ENCODE results near the gene CYTH1. TPM values are rescaled to one million over a fixed set of nuclear protein-coding genes. Genes with fewer than 3 reads are reported as not detected.
A peak's percentile ranks its signal among the peaks of the same experiment; 100 is the strongest.

Gene CYTH1
- total RNA-seq, 1 donor from 2014 or later: 28.9 TPM

- no peak overlapping the region for H3K27ac ChIP-seq (replicated peaks)
- TF ChIP-seq CTCF (IDR thresholded peaks at IDR 0.05; ENCODE audit: borderline replicate concordance): no peak
- H3K27me3 ChIP-seq (ENCODE audit: low read depth): no peaks in the 10 kb centered on the region
- no peaks in the 10 kb centered on the region for H3K9me3 ChIP-seq (replicated peaks)
- no peaks in the 10 kb centered on the region for H3K36me3 ChIP-seq
- no peak overlapping the region for H3K4me3 ChIP-seq
- intact Hi-C loops (cut with micrococcal nuclease): no loop called here
- H3K4me1 ChIP-seq: peaks cover 80% of the 10 kb centered on the region
- DNase-seq: no peak
Observed at GRCh38 chr17:78727057-78727456, 55.0 kb downstream of the CYTH1 start.

GRCh38 chr17:78726513-78726912 is 55.6 kb downstream of the CYTH1 start:
- no peaks in the 10 kb centered on the region for H3K36me3 ChIP-seq
- TF ChIP-seq CTCF (IDR thresholded peaks at IDR 0.05; ENCODE audit: borderline replicate concordance): no peak
- no peak overlapping the region for H3K27ac ChIP-seq (replicated peaks)
- no peak overlapping the region for H3K4me3 ChIP-seq
- intact Hi-C loops (cut with micrococcal nuclease): no loop called here
- H3K4me1 ChIP-seq: peaks cover 80% of the 10 kb centered on the region
- DNase-seq: no peak
- no peaks in the 10 kb centered on the region for H3K9me3 ChIP-seq (replicated peaks)
- H3K27me3 ChIP-seq (ENCODE audit: low read depth): no peaks in the 10 kb centered on the region

- Histone ChIP-seq H3K9me3 (replicated peaks) (no peaks in the 10 kb centered on the region), H3K27ac (replicated peaks) (no peak overlapping the region), H3K4me1 (peaks cover 80% of the 10 kb centered on the region), H3K27me3 (ENCODE audit: low read depth) (no peaks in the 10 kb centered on the region), H3K36me3 (no peaks in the 10 kb centered on the region), H3K4me3 (no peak overlapping the region)
- TF ChIP-seq CTCF (IDR thresholded peaks at IDR 0.05; ENCODE audit: borderline replicate concordance): no peak
- intact Hi-C loops (cut with micrococcal nuclease): no loop called here
- DNase-seq: no peak
Observed at GRCh38 chr17:78725448-78726021, 56.5 kb downstream of the CYTH1 start.

GRCh38 chr17:78724999-78725398 is 57.1 kb downstream of the CYTH1 start:
- intact Hi-C loops (cut with micrococcal nuclease): no loop called here
- Histone ChIP-seq H3K27me3 (ENCODE audit: low read depth) (no peaks in the 10 kb centered on the region), H3K4me1 (peaks cover 82% of the 10 kb centered on the region), H3K36me3 (no peaks in the 10 kb centered on the region), H3K27ac (replicated peaks) (no peak overlapping the region), H3K9me3 (replicated peaks) (no peaks in the 10 kb centered on the region), H3K4me3 (no peak overlapping the region)
- DNase-seq: no peak
- TF ChIP-seq CTCF (IDR thresholded peaks at IDR 0.05; ENCODE audit: borderline replicate concordance): no peak

- intact Hi-C loops (cut with micrococcal nuclease): no loop called here
- TF ChIP-seq CTCF (IDR thresholded peaks at IDR 0.05; ENCODE audit: borderline replicate concordance): no peak
Observed at GRCh38 chr17:78724544-78724943, 57.5 kb downstream of the CYTH1 start.

More at GRCh38 chr17:78724544-78724943, 57.5 kb downstream of the CYTH1 start:
- Histone ChIP-seq H3K4me3 (no peak overlapping the region), H3K36me3 (no peaks in the 10 kb centered on the region), H3K27me3 (ENCODE audit: low read depth) (no peaks in the 10 kb centered on the region), H3K27ac (replicated peaks) (peak overlapping the region; percentile 73), H3K9me3 (replicated peaks) (no peaks in the 10 kb centered on the region), H3K4me1 (peaks cover 86% of the 10 kb centered on the region)
- DNase-seq: no peak

All from left ventricle myocardium inferior (tissue), 1 donor.